PC-3 (cell line): Measurements from ENCODE around the gene NCL.

Experiments used
- EZH2phosphoT487 ChIP-seq: fragments of 300-600 bp; sonication (generic); IDR thresholded peaks from 2 replicates; pipeline ENCODE4 v1.6.1; 2018; ENCODE audit warnings: mild to moderate bottlenecking, antibody characterized with exemption, low read length, borderline replicate concordance
- TF ChIP-seq, protein P1 (sequence below): fragments of 300-600 bp; sonication (generic); conservative IDR thresholded peaks from 2 replicates; pipeline ENCODE4 v1.5.1; 2017; ENCODE audit warnings: antibody characterized with exemption, low read depth, mild to moderate bottlenecking, low read length

DNA sequence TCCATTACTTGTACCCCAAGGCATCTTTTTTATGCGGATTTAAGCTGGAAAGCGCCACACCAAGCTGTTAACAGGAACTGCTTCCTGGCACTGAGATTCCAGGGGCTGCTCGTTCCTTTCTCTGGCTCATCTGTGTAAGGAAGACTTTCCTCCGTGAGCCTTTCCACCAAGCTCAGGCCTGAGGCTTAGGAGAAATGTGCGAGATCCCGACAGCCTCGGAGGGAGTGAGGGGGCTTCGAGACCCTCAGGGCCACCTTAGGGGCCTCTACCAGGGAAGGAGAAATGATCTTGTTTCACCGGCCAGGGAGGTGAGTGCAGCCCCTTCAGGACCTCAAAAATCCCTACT, 51.7 kb downstream of the NCL start:
- TF ChIP-seq, protein P1, sequence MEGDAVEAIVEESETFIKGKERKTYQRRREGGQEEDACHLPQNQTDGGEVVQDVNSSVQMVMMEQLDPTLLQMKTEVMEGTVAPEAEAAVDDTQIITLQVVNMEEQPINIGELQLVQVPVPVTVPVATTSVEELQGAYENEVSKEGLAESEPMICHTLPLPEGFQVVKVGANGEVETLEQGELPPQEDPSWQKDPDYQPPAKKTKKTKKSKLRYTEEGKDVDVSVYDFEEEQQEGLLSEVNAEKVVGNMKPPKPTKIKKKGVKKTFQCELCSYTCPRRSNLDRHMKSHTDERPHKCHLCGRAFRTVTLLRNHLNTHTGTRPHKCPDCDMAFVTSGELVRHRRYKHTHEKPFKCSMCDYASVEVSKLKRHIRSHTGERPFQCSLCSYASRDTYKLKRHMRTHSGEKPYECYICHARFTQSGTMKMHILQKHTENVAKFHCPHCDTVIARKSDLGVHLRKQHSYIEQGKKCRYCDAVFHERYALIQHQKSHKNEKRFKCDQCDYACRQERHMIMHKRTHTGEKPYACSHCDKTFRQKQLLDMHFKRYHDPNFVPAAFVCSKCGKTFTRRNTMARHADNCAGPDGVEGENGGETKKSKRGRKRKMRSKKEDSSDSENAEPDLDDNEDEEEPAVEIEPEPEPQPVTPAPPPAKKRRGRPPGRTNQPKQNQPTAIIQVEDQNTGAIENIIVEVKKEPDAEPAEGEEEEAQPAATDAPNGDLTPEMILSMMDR = peak; percentile 1; the same call in 1 of the 2 replicates
- TF ChIP-seq EZH2phosphoT487 = no peak
